IgD-negative memory B cell (primary cell): ENCODE measurements around the gene CHN2. TPM values are rescaled to one million over a fixed set of nuclear protein-coding genes. Genes with fewer than 3 reads are reported as not detected.

Experiments used
- polyA plus RNA-seq: library from polyadenylated mRNA; unstranded; fragments of 300-500 nt; fragmentation: Illumina TruSeq; gene quantifications from one replicate; pipeline ENCODE4 v1.2.3, GENCODE V29; 2021

Gene CHN2
- polyA plus RNA-seq, 1 donor from 2014 or later: 3.0 TPM

Other genes with a start within 250 kb of the CHN2 start
- not detected for gene TRIL, start 236.4 kb upstream of the CHN2 start, polyA plus RNA-seq
- 1.6 TPM for gene CPVL, start 48.2 kb upstream of the CHN2 start, polyA plus RNA-seq